Endometrial microvascular endothelial cells (primary cell): Measurements from ENCODE around the gene CTBP2. TPM values are rescaled to one million over a fixed set of nuclear protein-coding genes. Genes with fewer than 3 reads are reported as not detected.

Experiments used
- in situ Hi-C: cut with HindIII; loops from 2 replicates; pipeline ENCODE4 v1.10.0; 2017; ENCODE audit warnings: low sequenced_read_pairs, low pct_unique_long_range_greater_than_20kb; ENCODE audit errors: inconsistent ontology term
- total RNA-seq: library from RNA; depleted of rRNA; stranded (reverse); fragments of >200 nt; gene quantifications from one replicate; pipeline ENCODE4 v1.2.3, GENCODE V29; 2015; ENCODE audit errors: inconsistent ontology term

Gene CTBP2
- total RNA-seq, 1 donor from 2014 or later, result 89.9 TPM

DNA sequence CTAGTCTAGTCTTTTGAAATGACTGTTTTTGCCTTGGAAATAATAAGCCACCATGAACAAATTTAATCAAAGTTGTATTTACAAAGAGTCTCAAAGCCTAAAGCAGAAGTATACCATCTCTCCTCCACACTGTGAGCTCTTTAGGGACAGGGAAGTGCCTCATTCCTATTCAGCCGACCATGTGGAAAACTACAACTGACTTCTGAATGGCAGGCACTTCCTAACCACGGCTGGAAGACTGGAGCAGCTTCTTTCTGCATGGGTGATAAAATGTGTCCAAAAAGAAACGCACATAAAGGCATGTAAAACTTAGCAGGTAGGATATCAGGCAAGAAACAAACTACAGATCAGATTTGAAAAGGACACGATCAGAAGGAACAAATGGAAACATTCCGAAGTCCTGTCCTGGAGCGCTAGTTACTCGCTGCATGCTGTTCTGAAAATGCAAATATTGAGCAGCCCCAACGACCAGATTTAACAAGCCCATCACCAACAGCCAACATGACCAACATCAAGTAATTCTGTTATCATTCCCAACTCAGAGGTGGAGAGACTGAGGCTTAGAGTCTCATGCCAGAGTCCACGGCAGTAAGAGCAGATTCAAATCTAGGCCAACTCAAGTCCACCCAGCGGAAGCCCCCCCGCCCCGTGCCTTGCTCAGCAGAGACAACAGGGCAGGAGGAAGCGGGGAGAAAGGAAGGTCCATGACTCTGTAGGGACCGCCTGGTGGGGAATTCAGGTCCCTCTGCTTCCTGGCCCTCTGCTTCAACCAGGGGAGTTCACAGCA, 26.5 kb downstream of the CTBP2 start:
- in situ Hi-C loops, result no loop called here

DNA sequence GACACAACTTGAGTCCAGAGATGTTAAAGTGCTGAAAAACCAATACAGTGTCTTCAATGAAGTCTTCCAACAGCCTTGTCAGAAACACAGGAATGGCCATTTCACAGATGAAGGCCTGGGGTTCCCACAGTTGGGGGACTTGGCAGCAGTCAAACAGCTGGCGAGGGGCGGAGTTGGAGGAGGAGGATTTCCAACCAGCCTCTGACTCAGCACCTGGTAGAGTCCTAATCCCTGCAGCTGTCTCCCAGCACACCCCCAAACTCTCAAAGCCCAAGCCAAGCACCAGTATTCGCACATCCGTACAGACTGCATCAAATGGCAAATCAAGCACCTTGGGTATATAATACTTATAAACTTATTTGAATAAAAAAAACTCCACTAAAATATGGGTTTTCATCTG, 28.0 kb downstream of the CTBP2 start:
- in situ Hi-C loops, result no loop called here

DNA sequence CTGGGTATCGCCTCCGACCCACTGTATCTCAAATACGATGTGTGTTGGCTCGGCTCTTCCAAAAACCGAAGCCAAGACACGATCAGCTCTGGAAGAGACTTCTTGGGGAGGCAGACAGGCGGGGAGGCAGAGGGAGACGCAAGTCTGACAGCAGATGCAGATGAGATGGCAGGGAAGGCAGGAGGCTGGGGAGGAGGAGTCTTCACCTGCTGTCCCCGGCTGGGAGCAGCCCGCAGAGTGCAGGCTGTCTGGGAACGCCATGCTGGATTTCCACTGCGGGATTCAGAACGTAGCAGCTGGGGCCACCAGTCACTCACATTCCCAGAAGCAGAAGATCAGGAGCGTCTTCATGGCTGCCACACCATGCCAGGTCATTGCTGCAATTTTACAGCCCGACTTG, 29.4 kb downstream of the CTBP2 start:
- in situ Hi-C loops, result no loop called here

DNA sequence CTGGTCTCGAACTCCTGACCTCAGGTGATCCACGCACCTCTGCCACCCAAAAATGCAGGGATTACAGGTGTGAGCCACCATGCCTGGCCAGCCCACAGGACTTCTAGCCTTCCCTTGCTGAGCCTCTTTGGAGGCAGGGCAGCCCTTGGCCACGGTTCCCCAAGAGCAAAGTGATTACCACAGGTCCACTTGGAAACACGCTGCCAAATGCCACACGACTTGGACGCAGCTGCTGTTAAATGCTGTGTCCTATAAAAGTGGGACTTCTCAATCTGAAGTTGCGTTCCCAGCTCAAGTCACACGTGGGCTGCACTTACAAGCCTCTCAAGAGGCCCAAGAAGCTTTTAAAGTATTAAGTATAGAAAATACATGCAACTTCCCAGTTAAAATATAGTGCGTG, 30.1 kb downstream of the CTBP2 start:
- in situ Hi-C loops, result no loop called here

DNA sequence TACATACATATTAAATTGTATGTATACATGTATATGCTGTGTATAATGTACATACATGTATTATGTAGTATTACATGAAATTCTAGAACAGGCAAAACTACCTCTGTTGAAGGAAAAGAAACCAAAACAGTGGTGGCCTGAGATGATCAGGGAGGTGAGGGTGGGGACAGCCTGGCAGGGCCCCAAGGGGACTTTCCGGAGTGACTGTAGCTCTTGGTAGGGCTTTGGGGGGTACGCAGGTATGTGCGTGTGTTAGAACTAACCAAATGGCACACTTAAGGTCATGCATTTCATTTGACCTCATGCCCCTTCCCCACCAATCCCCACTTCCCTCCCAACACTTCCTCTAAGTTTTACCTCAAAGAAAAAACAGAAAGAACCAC, 31.3 kb downstream of the CTBP2 start:
- in situ Hi-C loops, result no loop called here

DNA sequence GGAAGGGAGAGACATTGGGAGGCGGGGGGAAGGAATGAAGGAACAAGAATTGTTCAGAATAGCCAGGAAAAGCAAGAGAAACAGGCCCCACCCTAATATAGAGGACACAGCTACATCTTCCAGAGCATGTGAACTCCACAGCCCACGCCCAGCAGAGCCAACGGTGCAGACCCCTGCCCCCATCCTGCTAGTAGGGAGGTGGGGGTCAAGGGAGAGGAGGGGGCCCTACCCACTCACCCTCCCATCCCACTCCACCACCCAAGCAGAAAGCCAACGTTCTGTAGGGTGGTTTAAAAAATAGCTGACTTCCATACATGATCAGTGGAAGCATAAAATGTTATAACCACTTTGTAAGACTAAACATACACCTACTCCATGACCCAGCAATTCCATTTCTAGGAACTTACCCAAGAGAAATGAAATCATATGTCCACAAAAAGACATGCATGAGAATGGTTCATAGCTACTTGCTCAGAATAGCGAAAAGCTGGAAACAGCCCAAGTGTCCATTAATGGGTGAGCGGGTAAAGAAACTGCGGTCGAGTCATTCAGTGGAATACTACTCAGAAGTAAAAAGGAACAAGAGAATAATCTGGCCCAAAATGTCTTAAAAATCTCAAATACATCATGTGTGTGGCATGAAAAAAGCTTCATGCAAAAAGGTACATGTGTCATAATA, 31.8 kb downstream of the CTBP2 start:
- in situ Hi-C loops, result no loop called here

DNA sequence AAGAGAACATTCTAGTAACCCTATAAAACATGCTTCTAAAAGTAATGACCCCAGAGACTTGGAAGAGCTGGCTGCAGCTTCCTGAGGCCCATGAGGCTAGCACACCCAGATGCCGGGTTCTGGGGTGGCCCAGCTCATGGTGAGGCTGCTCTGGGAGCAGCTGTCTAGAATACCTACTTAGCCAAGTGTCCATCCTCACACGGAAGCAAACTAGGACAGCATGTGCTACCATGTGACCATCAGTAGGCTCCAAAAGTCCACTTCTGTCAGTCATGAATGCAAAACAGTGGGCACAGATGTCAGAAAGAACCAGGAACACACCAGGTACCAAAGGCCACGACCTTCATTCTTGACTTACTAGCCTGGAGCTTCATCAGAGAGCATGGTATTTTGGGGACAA, 32.4 kb downstream of the CTBP2 start:
- in situ Hi-C loops, result no loop called here

DNA sequence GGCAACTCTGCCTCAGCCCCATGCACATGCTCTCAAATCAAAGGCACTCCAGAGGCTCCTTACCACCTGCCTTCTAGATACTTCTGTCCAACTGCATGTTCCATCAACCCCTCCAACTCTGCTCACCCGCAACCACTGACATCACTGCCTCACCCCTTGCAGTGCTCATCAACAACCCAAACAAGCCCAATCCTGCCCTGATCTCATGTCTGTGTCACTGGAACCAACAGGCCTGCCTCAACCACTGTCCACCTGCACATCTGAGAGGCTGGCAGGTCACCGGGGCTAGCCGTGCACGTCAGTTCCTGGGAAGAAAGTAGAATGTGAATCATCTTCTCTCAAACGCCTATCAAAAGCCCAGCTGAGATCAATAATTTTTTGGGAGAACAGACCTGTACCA, 33.3 kb downstream of the CTBP2 start:
- in situ Hi-C loops, result no loop called here

DNA sequence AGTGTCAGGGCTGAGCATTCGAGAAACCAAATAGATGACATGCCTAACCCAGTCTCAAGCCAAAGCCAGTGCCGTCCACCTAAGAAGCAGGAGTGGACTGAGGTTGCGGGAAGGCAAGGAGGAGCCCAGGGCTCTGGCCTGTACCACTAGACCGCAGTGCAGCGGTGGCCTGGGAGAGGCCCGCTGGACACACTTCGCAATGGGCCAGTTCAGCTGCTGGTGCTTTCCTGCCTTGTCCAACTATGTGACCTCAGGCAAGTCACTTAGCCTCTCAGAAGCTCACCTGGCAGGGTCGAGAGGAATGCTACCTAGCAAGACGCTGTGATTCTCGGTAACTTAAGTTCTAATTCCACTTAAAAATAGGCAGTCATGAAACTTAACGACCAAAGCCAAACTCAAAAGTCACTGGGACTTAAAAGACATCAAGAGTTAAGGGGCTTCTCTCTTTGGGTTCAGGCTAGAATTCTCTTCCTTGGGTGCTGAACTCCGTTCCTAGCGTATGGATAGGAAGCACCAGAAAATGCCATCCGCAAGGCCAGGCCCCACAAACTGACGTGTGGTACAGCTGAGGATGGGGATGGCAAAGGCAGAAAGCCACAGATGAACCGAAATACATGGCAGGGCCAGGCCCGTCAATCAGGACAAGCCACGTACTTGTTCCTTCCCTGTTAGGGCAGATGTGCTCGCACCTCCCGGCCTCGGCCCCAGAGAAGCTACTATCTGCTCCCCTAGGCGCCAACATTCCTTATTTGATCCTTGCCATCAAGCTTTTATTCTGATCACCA, 34.2 kb downstream of the CTBP2 start:
- in situ Hi-C loops, result no loop called here

DNA sequence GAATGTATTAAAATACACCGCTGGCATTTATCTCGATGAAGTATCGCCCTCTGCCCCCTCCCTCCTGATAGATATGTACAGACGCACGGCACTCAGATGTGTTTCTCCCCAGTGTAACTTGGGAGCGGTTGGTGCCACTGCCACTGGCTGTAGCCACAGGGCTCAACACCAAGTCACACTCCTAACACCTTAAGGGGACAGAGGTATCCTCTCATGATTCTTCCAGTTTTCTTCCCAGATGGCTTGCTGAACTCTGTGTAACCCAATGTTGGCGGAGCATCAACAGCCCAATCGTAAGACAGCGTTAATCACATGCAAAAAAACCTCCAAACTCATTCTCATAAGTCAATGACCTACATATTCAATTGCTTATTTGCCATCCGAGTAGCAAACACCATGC, 35.5 kb downstream of the CTBP2 start:
- in situ Hi-C loops, result no loop called here

DNA sequence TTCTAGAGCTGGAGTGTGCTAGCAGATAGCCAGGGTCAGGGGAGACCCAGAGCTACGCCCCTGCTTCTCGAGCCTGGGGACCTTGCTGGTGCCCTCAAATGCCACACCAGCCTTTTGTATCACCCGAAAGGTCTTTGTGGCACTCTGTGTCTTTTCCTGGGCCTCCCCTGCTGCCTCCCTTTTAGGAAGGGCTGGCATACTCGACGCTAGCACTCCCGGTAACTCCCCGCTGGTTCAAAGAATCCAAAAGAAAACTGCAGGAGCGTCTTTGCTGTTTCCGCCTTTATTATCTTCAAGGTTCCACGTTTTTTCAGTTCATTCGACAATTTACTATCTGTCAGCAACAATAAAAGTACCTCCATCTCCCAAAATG, 36.3 kb downstream of the CTBP2 start:
- in situ Hi-C loops, result no loop called here

DNA sequence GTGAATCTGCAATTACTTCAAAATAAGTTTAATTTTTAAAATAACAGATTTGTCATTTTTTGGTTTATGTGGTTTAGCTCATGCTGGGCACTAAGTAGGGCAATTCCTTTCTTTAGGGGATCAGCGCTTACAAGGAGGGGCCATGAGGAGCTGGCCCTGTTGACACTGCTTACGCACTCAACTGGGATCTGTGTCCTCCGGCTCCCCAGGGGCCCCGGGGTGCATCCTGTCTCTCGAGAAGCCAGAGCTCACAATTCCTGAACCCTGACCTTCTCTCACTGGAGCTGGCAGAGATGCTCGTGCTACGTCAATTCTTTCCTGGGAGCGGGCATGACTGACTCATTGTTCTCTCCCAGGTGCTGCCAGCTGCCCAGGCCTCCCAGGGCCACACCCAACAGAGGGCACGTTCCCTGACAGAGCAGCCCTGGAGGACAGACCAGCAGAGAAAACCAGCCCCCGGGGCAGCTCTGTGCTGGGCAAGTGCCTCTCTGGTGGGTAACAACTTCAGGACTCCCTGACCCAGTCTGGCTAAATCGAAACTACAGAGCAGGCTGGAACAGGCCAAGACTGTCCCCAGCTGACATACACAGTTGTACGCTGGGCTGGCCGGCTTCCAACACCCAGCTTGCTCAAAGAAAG, 36.8 kb downstream of the CTBP2 start:
- in situ Hi-C loops, result no loop called here

DNA sequence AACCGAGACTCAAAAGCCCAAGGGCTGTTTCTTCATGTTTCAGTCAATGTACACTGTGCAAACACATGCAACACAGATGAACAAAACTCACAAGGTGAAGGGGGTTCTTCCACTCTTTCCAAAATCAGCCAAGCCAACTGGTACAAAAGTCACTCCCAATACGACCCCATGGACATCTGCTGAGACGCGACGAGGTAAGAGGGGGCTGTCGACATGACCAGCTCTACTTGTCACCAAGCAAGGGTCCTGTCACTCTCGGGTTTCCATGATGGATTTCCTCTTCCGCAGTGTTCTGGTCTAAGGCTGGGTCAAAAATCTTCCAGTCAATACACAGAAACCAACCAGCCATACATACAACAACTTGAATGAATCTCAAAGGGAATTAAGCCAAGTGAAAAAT, 37.8 kb downstream of the CTBP2 start:
- in situ Hi-C loops, result no loop called here

DNA sequence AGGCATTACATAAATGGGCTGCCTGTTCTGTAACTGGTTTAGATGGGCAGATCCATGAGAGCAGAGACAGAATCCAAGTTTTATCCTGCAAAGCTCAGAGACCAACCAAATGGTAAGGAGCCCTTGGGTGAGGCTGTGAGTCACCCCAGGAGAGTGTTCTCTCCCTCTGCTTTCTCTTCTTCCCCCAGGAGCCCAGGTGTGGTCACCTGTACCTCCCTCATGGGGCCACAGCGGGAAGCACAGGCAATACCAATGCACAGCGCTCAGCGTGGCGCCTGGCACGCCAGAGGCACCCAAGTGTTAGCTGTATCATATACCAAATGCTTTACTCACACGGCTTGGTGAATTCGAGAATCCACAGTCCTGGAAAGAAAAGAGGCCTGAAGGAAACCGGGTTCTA, 39.4 kb downstream of the CTBP2 start:
- in situ Hi-C loops, result no loop called here

DNA sequence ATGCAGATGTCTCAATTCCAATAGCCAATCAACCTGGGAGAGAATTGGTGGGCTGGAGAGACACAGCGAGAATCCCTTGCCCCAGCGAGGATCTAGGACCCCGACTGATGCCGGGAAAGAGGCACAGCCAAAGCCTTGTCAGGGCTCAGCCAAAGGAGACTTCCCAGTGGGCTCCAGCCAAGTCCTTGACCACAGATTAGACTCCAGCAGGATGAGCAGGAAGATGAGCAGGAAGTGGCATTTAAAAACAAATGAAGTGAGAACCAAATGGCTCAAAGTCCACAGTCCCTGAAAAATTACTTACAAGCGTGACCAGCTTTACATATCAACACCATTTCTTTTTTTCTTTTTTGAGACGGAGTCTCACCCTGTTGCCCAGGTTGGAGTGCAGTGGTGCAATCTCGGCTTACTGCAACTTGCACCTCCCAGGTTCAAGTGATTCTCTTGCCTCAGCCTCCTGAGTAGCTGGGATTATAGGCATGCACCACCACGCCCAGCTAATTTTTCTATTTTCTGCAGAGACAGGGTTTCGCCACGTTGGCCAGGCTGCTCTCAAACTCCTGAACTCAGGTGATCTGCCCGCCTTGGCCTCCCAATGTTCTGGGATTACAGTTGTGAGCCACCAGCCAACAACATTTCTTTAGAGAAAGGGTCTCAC, 40.2 kb downstream of the CTBP2 start:
- in situ Hi-C loops, result no loop called here

DNA sequence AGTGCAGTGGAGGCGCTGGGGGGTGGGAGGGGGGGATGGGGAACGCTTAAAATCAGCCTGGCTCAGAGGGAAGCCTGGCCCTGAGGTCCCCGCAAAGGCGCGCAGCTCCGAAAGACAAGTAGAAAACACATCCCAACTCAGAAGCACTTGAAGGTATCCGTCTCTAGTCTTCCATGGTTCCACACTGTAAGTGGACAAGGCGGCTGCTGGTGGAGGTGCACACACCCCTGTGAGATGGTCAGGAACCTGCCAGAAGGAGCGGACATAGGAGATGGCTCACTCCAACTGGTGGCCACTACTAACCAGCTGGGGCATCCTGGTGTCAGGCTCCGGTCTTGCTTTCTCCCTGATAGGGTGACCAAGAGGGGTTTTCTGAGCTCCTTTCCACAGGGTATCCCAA, 41.7 kb downstream of the CTBP2 start:
- in situ Hi-C loops, result no loop called here

DNA sequence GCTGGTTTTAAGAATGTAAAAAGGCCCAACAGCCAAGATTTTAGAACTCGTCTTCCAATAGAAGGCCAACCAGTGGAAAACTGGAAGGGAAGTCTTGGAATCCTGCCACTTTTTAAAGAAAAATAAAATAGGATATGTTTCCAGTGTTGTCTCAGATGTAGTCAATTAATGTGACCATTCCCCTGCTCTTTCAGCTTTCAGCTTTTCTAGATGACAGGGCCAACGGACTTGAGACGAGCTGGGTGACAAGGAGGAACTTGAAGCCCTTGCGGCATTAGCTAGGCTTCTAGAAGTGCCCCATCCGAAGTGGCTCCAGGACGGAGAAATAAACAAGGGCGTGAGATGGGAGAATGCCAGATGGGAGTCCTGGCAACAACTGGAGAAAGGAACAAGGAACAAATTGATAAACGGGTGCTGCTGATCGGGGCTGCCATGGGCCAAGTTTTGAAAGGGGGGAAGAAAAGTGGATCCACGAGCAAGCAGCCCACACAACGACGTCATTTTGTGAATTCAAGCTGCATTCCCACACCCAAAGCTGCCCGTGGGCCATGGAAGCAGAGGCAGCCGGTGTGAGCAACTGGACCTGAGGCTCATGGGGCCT, 42.3 kb downstream of the CTBP2 start:
- in situ Hi-C loops, result no loop called here

DNA sequence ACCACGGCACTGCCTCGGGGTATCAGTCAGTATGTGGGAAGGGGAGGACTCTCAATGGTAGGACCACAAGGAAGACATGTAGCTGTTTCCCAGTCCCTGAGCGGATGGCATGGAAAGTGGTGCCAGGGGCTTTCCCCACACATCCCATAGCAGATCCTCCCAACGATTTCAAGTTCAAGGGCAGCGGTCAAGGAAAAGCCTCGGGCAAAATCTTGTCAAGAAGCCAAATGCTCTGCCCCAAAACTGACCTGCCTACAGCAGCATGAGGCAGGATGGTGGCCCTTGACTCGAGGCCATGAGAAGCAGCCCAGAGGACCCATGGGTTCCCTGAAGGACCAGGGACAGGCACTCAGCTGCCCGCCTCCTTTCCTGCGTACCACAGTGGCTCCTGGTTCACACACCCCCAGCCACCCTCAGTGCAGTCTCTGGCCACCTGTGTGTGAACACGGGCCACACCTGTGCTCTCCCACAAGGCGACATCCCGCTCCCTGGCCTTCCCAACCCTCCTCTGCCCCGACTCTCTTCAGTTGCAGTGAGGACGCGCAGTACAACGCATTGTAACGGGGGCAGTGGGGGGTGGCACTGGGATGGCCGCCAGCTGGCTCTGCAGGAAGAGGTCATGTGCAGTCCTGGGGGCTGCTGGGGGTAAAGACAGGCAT, 43.6 kb downstream of the CTBP2 start:
- in situ Hi-C loops, result no loop called here
